H9 (cell line): ENCODE results near the gene LRRC70. TPM values are rescaled to one million over a fixed set of nuclear protein-coding genes. Genes with fewer than 3 reads are reported as not detected.
"Not testable (repeated sequence)": the region's sequence is repeated elsewhere in the genome, so short reads cannot be mapped to it uniquely, and the experiment has no call there.

Experiments used
- DNase-seq: peaks from one replicate; pipeline ENCODE4 v3.0.0-alpha.2; 2017
- H2AFZ ChIP-seq: one replicate; pipeline ENCODE4 v1.6.1; 2013; ENCODE audit warnings: mild to moderate bottlenecking, low read length, control low read depth, moderate library complexity
- H2AK5ac ChIP-seq: 2 replicates; pipeline ENCODE4 v1.6.1; 2013; ENCODE audit warnings: low read length, control low read depth, mixed read lengths; ENCODE audit not compliant: insufficient read length
- H2BK120ac ChIP-seq: one replicate; pipeline ENCODE4 v1.6.1; 2013; ENCODE audit warnings: low read depth, mild to moderate bottlenecking, low read length, control low read depth, inconsistent platforms; ENCODE audit not compliant: poor library complexity, severe bottlenecking
- H2BK12ac ChIP-seq: 2 replicates; pipeline ENCODE4 v1.6.1; 2013; ENCODE audit warnings: low read length, control low read depth, mixed read lengths, low read depth; ENCODE audit not compliant: insufficient read length
- H2BK15ac ChIP-seq: 2 replicates; pipeline ENCODE4 v1.6.1; 2013; ENCODE audit warnings: low read depth, low read length, control low read depth
- H2BK20ac ChIP-seq: one replicate; pipeline ENCODE4 v1.6.1; 2013; ENCODE audit warnings: low read depth, mild to moderate bottlenecking, low read length, control low read depth, inconsistent platforms; ENCODE audit not compliant: poor library complexity, severe bottlenecking
- H2BK5ac ChIP-seq: 2 replicates; pipeline ENCODE4 v1.6.1; 2013; ENCODE audit warnings: low read length, control low read depth, mixed read lengths; ENCODE audit not compliant: insufficient read length
- H3K14ac ChIP-seq: 2 replicates; pipeline ENCODE4 v1.6.1; 2013; ENCODE audit warnings: low read length, control low read depth; ENCODE audit not compliant: insufficient read depth
- H3K18ac ChIP-seq: 2 replicates; pipeline ENCODE4 v1.6.1; 2013; ENCODE audit warnings: low read depth, mild to moderate bottlenecking, mixed read lengths, low read length, control low read depth; ENCODE audit not compliant: insufficient read length
- H3K23ac ChIP-seq: 2 replicates; pipeline ENCODE4 v1.6.1; 2013; ENCODE audit warnings: low read length, control low read depth, mixed read lengths, low read depth; ENCODE audit not compliant: insufficient read length
- H3K23me2 ChIP-seq: 2 replicates; pipeline ENCODE4 v1.6.1; 2013; ENCODE audit warnings: low read depth, mild to moderate bottlenecking, mixed read lengths, low read length, control low read depth; ENCODE audit not compliant: insufficient read length, poor library complexity, severe bottlenecking
- H3K27ac ChIP-seq: 2 replicates; pipeline ENCODE4 v1.5.1; 2013; ENCODE audit warnings: low read length, control low read depth, mixed read lengths, low read depth; ENCODE audit not compliant: insufficient read length
- H3K27me3 ChIP-seq: 2 replicates; pipeline ENCODE4 v1.6.1; 2013; ENCODE audit warnings: low read length, control low read depth, inconsistent platforms; ENCODE audit not compliant: insufficient read depth
- H3K4ac ChIP-seq: 2 replicates; pipeline ENCODE4 v1.6.1; 2013; ENCODE audit warnings: low read depth, mild to moderate bottlenecking, control low read depth, inconsistent platforms, low read length, moderate library complexity
- H3K4me1 ChIP-seq: 2 replicates; pipeline ENCODE4 v1.6.1; 2013; ENCODE audit warnings: low read length, control low read depth, inconsistent platforms; ENCODE audit not compliant: insufficient read depth
- H3K4me2 ChIP-seq: 2 replicates; pipeline ENCODE4 v1.6.1; 2013; ENCODE audit warnings: low read length, control low read depth, mixed read lengths; ENCODE audit not compliant: insufficient read length, insufficient read depth
- H3K56ac ChIP-seq: 2 replicates; pipeline ENCODE4 v1.6.1; 2013; ENCODE audit warnings: low read depth, mild to moderate bottlenecking, mixed read lengths, low read length, control low read depth; ENCODE audit not compliant: insufficient read length
- H3K79me1 ChIP-seq: 2 replicates; pipeline ENCODE4 v1.6.1; 2013; ENCODE audit warnings: low read depth, mild to moderate bottlenecking, moderate library complexity, low read length, control low read depth, inconsistent platforms; ENCODE audit not compliant: insufficient read depth, poor library complexity, severe bottlenecking
- H3K79me2 ChIP-seq: 2 replicates; pipeline ENCODE4 v1.6.1; 2013; ENCODE audit warnings: low read length, control low read depth, inconsistent platforms; ENCODE audit not compliant: insufficient read depth
- H3K9ac ChIP-seq: 2 replicates; pipeline ENCODE4 v1.6.1; 2013; ENCODE audit warnings: low read length, control low read depth, mixed read lengths; ENCODE audit not compliant: insufficient read length; ENCODE audit errors: extremely low read depth
- H3K9me3 ChIP-seq: one replicate; pipeline ENCODE4 v1.6.1; 2013; ENCODE audit warnings: low read depth, low read length, inconsistent platforms; ENCODE audit not compliant: control insufficient read depth
- H3T11ph ChIP-seq: one replicate; pipeline ENCODE4 v1.6.1; 2013; ENCODE audit warnings: mild to moderate bottlenecking, low read length, control low read depth, inconsistent platforms
- H4K20me1 ChIP-seq: one replicate; pipeline ENCODE4 v1.6.1; 2013; ENCODE audit not compliant: control insufficient read depth, insufficient read length, insufficient read depth
- H4K5ac ChIP-seq: 2 replicates; pipeline ENCODE4 v1.6.1; 2013; ENCODE audit warnings: low read depth, mild to moderate bottlenecking, mixed read lengths, low read length, control low read depth; ENCODE audit not compliant: insufficient read length
- H4K8ac ChIP-seq: replicated peaks from 2 replicates; pipeline ENCODE4 v1.6.1; 2013; ENCODE audit warnings: low read length, control low read depth, mixed read lengths, low read depth; ENCODE audit not compliant: insufficient read length
- H4K91ac ChIP-seq: 2 replicates; pipeline ENCODE4 v1.6.1; 2013; ENCODE audit warnings: low read depth, mild to moderate bottlenecking, moderate library complexity, mixed read lengths, low read length, control low read depth; ENCODE audit not compliant: insufficient read length
- H3K27ac Mint-ChIP-seq, 3 experiments: 2 replicates in 2 of 3; 3 replicates in 1 of 3; pipeline ENCODE4 v1.8.0; 2020 to 2021; ENCODE audit warnings: mixed read lengths in 3 of 3, mild to moderate bottlenecking in 1 of 3, moderate library complexity in 1 of 3
- H3K27me3 Mint-ChIP-seq: 2 replicates; pipeline ENCODE4 v1.8.0; 2021; ENCODE audit warnings: low read depth, mild to moderate bottlenecking, moderate library complexity, mixed read lengths
- H3K36me3 Mint-ChIP-seq, 3 experiments: 2 replicates in 2 of 3; 3 replicates in 1 of 3; pipeline ENCODE4 v1.8.0; 2020 to 2021; ENCODE audit warnings: low read depth in 3 of 3, mixed read lengths in 3 of 3; ENCODE audit not compliant: insufficient read depth in 1 of 3
- H3K4me1 Mint-ChIP-seq, 2 experiments: 2 replicates each; pipeline ENCODE4 v1.8.0; 2020; ENCODE audit warnings: mixed read lengths in 2 of 2
- H3K4me3 Mint-ChIP-seq, 2 experiments: 2 replicates in 1 of 2; 3 replicates in 1 of 2; pipeline ENCODE4 v1.8.0; 2020 to 2021; ENCODE audit warnings: mild to moderate bottlenecking in 2 of 2, mixed read lengths in 2 of 2, moderate library complexity in 1 of 2
- H3K9me3 Mint-ChIP-seq, 2 experiments: 2 replicates in 1 of 2; 3 replicates in 1 of 2; pipeline ENCODE4 v1.8.0; 2020; ENCODE audit warnings: mild to moderate bottlenecking in 2 of 2, mixed read lengths in 2 of 2, moderate library complexity in 1 of 2
- CTCF ChIP-seq: fragments of 200-600 bp; sonication (generic); conservative IDR thresholded peaks from 3 replicates; pipeline ENCODE4 v1.8.0; 2021; ENCODE audit warnings: antibody characterized with exemption, mild to moderate bottlenecking
- WGBS: extraction: QIAGEN DNeasy Blood & Tissue Kit; methylation state at CpG from one replicate; pipeline ENCODE4 v1.1.7; 2013; ENCODE audit warnings: missing lambda C conversion rate, low lambda C conversion rate, mixed read lengths; ENCODE audit not compliant: insufficient read length; ENCODE audit errors: extremely low coverage; 5-methylcytosine and 5-hydroxymethylcytosine counted together
- total RNA-seq: library from RNA; stranded (reverse); gene quantifications from 2 replicates; pipeline ENCODE4 v1.2.1, GENCODE V29; 2021

The LRRC70 gene
- total RNA-seq, 1 experiment from 2014 or later, result 1.1 TPM

DNA sequence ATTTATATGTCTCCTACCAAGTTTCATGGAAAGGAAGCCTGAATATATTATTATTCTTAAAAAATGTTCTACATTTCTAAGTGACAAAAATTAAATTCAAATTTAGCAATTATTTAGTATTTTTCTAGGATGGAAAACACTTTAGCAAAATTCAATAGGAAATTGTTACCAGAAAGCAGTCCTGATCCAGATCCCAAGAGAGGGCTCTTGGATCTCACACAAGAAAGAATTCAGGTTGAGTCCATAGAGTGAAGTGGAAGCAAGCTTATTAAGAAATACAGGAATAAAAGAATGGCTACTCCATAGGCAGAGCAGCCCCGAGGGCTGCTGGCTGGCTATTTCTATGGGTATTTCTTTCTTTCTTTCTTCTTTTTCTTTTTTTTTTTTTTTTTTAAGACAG is 44.7 kb downstream of the LRRC70 start:
- no peak overlapping the region for H3K4ac ChIP-seq
- H4K20me1 ChIP-seq, result no peaks in the 10 kb centered on the region
- no peaks in the 10 kb centered on the region for H3K23me2 ChIP-seq
- H2BK12ac ChIP-seq, result no peak overlapping the region
- H2BK15ac ChIP-seq, result no peak overlapping the region
- Mint-ChIP-seq H3K4me3 (no peak overlapping the region), H3K9me3 (no peaks in the 10 kb centered on the region), H3K36me3 (peaks cover 0 to 6% (median 5%) of the 10 kb centered on the region in 3 experiments; a peak in 4 of 7 replicates), H3K4me1 (peaks cover 44 to 46% of the 10 kb centered on the region in 2 experiments), H3K27me3 (no peaks in the 10 kb centered on the region), H3K27ac (no peak overlapping the region)
- H2BK20ac ChIP-seq, result no peak overlapping the region
- no peak overlapping the region for H3K14ac ChIP-seq
- H3K23ac ChIP-seq, result no peak overlapping the region
- peaks cover 9% of the 10 kb centered on the region; the same call in 1 of the 2 replicates for H3K4me1 ChIP-seq
- H3K79me2 ChIP-seq, result no peaks in the 10 kb centered on the region
- no peak overlapping the region for H2BK120ac ChIP-seq
- H3K56ac ChIP-seq, result no peak overlapping the region
- no peak overlapping the region for H3K9ac ChIP-seq
- H4K5ac ChIP-seq, result no peak overlapping the region
- no peak for DNase-seq
- no peak overlapping the region for H3K4me2 ChIP-seq
- H3K27me3 ChIP-seq, result no peaks in the 10 kb centered on the region
- no peaks in the 10 kb centered on the region for H3K79me1 ChIP-seq
- no peak overlapping the region for H2BK5ac ChIP-seq
- H3K9me3 ChIP-seq, result no peaks in the 10 kb centered on the region
- H4K8ac ChIP-seq, result no peak overlapping the region
- H2AFZ ChIP-seq, result no peak overlapping the region
- no peak overlapping the region for H3K27ac ChIP-seq
- H3K18ac ChIP-seq, result no peak overlapping the region
- no CpG with 5 or more reads among the region's 1 CpG for WGBS
- H3T11ph ChIP-seq, result no peak overlapping the region
- no peak overlapping the region for H2AK5ac ChIP-seq
- no peak overlapping the region for H4K91ac ChIP-seq
- no peak for TF ChIP-seq CTCF

DNA sequence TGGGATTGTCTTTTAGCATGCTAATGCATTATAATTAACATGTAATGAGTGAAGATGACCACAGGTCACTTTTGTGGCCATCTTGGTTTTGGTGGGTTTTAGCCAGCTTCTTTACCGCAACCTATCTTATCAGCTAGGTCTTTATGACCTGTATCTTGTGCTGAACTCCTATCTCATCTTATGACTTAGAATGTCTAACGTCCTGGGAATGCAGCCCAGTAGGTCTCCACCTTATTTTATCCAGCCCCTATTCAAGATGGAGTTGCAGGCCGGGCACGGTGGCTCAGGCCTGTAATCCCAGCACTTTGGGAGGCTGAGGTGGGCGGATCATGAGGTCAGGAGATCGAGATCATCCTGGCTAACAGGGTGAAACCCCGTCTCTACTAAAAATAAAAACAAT is 45.8 kb downstream of the LRRC70 start:
- H2BK15ac ChIP-seq, H2BK20ac ChIP-seq, H3K4me3 Mint-ChIP-seq, H2BK120ac ChIP-seq, H4K8ac ChIP-seq, H3K36me3 Mint-ChIP-seq, H3K79me2 ChIP-seq, H3K9ac ChIP-seq, H3K27me3 ChIP-seq, H3K14ac ChIP-seq, H3K9me3 ChIP-seq, H3K23ac ChIP-seq, H3K9me3 Mint-ChIP-seq, H3K4me2 ChIP-seq, H3K18ac ChIP-seq, H2BK12ac ChIP-seq, H2AK5ac ChIP-seq, H3K4me1 ChIP-seq, H2AFZ ChIP-seq, DNase-seq, H2BK5ac ChIP-seq, H3K79me1 ChIP-seq, H3K23me2 ChIP-seq, H3T11ph ChIP-seq, H4K20me1 ChIP-seq, H4K5ac ChIP-seq, H3K27ac ChIP-seq, H3K27me3 Mint-ChIP-seq, H3K56ac ChIP-seq, H3K4ac ChIP-seq, H4K91ac ChIP-seq: not testable (repeated sequence)
- WGBS, result no CpG with 5 or more reads among the region's 7 CpGs
- Mint-ChIP-seq H3K27ac (peak overlapping the region in 2 of 3 experiments; percentile 25 to 35; a peak in 2 of 7 replicates), H3K4me1 (peaks cover 46 to 47% of the 10 kb centered on the region in 2 experiments)
